ENCODE results near the gene PSMG3. TPM values are rescaled to one million over a fixed set of nuclear protein-coding genes. Genes with fewer than 3 reads are reported as not detected.

PSMG3 gene
- total and polyA plus RNA-seq, 8 donors = 4.9 to 71.5 (median 33.3) TPM; not detected in 1

- TF ChIP-seq CTCF (IDR thresholded peaks at IDR 0.05) = no peak
- no peak for TF ChIP-seq EP300 (IDR thresholded peaks at IDR 0.05)
- TF ChIP-seq POLR2A (IDR thresholded peaks at IDR 0.05) = no peak
- TF ChIP-seq POLR2AphosphoS5 (IDR thresholded peaks at IDR 0.05) = no peak
- intact Hi-C loops (cut with DNase I; ENCODE audit: low total_unique reads) = no loop called here
- H3K9me3 ChIP-seq = peaks cover 0 to 7% (median 6%) of the 10 kb centered on the region in 4 donors
- no peak overlapping the region for H3K27ac ChIP-seq
- no peak overlapping the region for H3K4me3 ChIP-seq
- 73 to 81% (median 77%) methylated on average over 4 of the region's 4 CpGs for WGBS, 5 donors
- peaks cover 0 to 98% (median 51%) of the 10 kb centered on the region in 3 donors for H3K27me3 ChIP-seq
- no peak for DNase-seq
- peaks cover 0 to 6% (median 0%) of the 10 kb centered on the region in 4 donors for H3K4me1 ChIP-seq
- H3K36me3 ChIP-seq = no peaks in the 10 kb centered on the region
Measured at GRCh38 chr7:1593904-1594421, 24.1 kb upstream of the PSMG3 start.

GRCh38 chr7:1593091-1593866, 23.4 kb upstream of the PSMG3 start:
- Histone ChIP-seq H3K4me3 (no peak overlapping the region), H3K27me3 (peaks cover 0 to 98% (median 57%) of the 10 kb centered on the region in 3 donors), H3K36me3 (no peaks in the 10 kb centered on the region), H3K4me1 (peaks cover 0 to 6% (median 0%) of the 10 kb centered on the region in 4 donors), H3K9me3 (peaks cover 0 to 12% (median 12%) of the 10 kb centered on the region in 4 donors), H3K27ac (no peak overlapping the region)
- intact Hi-C loops (cut with DNase I; ENCODE audit: low total_unique reads) = no loop called here
- no peak for DNase-seq
- whole genome bisulfite sequencing, 5 donors = 60 to 65% (median 61%) methylated on average over 18 to 19 of the region's 19 CpGs
- TF ChIP-seq CTCF (IDR thresholded peaks at IDR 0.05) (peak in 2 of 7 experiments; percentile 9 to 13), POLR2A (IDR thresholded peaks at IDR 0.05) (no peak), POLR2AphosphoS5 (IDR thresholded peaks at IDR 0.05) (no peak)

- H3K27me3 ChIP-seq = peaks cover 0 to 98% (median 60%) of the 10 kb centered on the region in 3 donors
- TF ChIP-seq EP300 (IDR thresholded peaks at IDR 0.05) = no peak
- no peak for TF ChIP-seq POLR2A (IDR thresholded peaks at IDR 0.05)
- no peak for TF ChIP-seq CTCF (IDR thresholded peaks at IDR 0.05)
- TF ChIP-seq POLR2AphosphoS5 (IDR thresholded peaks at IDR 0.05) = no peak
- WGBS, 5 donors = 52 to 68% (median 60%) methylated on average over 20 of the region's 20 CpGs
Measured at GRCh38 chr7:1592299-1592871, 22.6 kb upstream of the PSMG3 start.

GRCh38 chr7:1591876-1592275, 22.0 kb upstream of the PSMG3 start:
- intact Hi-C loops (cut with DNase I; ENCODE audit: low total_unique reads) = no loop called here
- TF ChIP-seq POLR2AphosphoS5 (IDR thresholded peaks at IDR 0.05) = no peak
- TF ChIP-seq POLR2A (IDR thresholded peaks at IDR 0.05) = no peak
- no peak for TF ChIP-seq CTCF (IDR thresholded peaks at IDR 0.05)
- TF ChIP-seq EP300 (IDR thresholded peaks at IDR 0.05) = no peak
- peaks cover 0 to 12% (median 12%) of the 10 kb centered on the region in 4 donors for H3K9me3 ChIP-seq
- H3K4me3 ChIP-seq = no peak overlapping the region
- peaks cover 0 to 98% (median 60%) of the 10 kb centered on the region in 3 donors for H3K27me3 ChIP-seq
- H3K36me3 ChIP-seq = no peaks in the 10 kb centered on the region
- H3K27ac ChIP-seq = no peak overlapping the region
- no peak for DNase-seq
- H3K4me1 ChIP-seq = peaks cover 0 to 10% (median 0%) of the 10 kb centered on the region in 4 donors
- WGBS, 5 donors = 20 to 41% (median 30%) methylated on average over 12 to 15 of the region's 15 CpGs

More at GRCh38 chr7:1592299-1592871, 22.6 kb upstream of the PSMG3 start:
- Histone ChIP-seq H3K36me3 (no peaks in the 10 kb centered on the region), H3K9me3 (peaks cover 0 to 12% (median 12%) of the 10 kb centered on the region in 4 donors), H3K4me1 (peaks cover 0 to 6% (median 0%) of the 10 kb centered on the region in 4 donors), H3K27ac (no peak overlapping the region), H3K4me3 (no peak overlapping the region)
- DNase-seq = no peak
- intact Hi-C loops (cut with DNase I; ENCODE audit: low total_unique reads) = no loop called here
